ENCODE results near the gene NRG4.
A peak's percentile ranks its signal among the peaks of the same experiment; 100 is the strongest.
"Not testable (repeated sequence)": the region's sequence is repeated elsewhere in the genome, so short reads cannot be mapped to it uniquely, and the experiment has no call there.

Gene NRG4

DNA sequence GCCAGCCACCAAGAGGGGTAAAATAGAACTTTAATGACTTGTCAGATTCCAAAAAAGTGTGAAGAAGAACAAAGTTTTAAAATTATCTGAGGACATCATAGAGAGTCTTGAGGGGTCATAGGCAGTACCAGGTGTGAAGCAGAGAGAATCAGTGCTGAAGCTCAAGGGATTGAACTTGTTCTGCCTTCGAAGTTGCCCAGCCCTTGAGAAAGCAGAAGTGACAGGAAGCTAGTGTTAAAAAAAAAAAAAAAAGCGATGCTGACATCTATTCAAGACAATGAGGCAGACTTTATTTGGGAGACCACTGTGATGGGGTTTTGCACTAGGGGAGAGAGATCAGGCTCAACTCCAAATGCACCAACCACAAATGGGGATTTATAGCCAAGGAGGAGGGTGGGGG lies 86.8 kb downstream of the NRG4 start:
- DNase-seq: peak; percentile 16

DNA sequence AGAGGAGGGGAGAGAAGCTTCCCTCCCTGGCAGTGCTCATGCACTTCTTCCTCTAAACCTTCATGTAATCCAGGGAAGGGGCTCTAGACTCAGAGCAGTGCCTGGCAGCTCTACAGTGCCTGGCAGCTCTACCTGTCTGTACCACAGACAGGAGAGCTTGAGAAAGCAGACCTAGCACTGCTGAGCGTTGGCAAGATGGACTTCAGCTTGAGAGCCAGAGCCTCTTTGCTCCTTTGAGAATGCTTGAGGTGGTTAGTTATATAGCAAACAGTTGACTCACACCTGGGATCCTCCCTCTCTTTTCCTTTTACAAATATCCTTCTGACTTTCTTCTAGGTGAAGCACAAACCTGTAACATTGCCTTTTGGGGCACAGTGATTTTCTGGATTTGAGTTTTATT lies 87.6 kb downstream of the NRG4 start:
- DNase-seq: no peak

DNA sequence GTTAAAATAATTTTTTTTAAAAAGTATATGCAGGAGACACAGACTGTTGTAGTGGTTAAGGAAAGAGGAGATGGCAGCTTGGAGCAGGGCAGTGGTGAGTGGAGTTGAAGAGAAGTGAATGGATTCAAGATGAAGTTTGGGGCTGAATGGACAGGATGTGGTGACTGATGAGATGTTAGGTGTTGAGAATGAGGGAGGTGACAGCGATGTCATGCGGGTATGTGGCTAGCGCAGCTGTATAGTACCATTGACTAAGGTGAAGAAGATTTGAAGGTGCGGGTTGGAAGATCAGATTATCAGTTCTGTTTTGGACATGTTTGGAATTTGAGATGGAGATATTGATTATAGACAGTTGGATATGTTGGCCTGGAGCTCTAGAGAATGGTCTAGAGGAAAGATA lies 88.5 kb downstream of the NRG4 start:
- DNase-seq: no peak

DNA sequence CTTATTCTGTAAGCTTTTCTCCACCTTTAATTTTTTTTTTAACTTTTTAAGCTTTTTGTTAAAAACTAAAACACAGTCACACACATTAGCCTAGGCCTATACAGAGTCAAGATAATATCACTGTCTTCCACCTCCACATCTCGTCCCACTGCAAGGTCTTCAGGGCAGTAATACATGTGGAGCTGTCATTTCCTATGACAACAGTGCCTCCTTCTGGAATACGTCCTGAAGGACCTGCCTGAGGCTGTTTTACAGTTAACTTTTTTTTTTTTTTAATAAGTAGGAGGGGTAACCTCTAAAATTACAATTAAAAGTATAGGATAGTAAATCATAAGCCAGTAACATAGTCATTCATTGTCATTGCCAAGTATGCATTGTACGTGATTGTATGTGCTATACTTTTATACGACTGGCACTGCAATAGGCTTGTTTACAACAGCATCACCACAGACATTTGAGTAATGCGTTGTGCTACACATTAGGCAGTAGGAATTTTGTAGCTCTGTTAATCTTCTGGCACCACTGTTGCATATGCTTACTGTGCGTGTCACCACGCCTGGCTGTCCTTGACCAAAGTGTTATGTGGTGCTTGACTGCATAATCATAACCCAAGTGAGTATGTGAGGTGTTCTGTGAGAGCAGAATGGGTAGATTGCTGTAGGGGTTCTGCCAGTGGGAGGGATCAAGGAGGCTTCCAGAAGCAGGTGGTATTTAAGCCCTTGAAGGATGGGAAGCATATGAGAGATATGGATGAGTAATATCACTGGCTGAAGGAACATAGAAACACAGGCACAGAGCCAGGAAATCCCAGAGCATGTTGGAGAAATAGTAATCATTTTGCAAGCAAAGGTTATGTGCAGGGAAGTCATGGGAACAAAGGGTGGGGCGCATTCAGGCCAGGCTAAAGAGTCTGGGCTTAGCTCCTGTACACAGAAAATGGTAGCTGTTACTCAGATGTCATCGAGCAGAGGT lies 90.2 kb downstream of the NRG4 start:
- peak; percentile 30 for DNase-seq

DNA sequence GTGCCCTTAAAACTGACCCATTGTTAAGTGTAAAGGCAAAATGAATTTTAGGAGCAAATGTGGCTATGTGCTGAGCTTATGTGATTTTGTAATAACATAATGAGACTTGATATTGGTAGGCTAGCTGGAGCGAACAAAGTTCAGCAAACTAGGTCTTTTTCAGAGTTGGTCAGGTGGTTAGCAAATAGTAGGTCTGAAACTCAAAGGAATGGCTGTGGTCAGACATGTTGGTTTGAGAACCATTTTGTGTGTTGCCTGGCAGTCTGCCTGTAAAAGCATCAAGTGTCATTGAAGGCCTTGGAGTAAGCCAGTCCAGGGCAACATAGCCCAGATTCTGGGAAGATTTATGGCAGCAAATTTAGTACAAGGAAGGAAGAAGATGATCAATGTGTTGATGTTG lies 92.1 kb downstream of the NRG4 start:
- DNase-seq: no peak

DNA sequence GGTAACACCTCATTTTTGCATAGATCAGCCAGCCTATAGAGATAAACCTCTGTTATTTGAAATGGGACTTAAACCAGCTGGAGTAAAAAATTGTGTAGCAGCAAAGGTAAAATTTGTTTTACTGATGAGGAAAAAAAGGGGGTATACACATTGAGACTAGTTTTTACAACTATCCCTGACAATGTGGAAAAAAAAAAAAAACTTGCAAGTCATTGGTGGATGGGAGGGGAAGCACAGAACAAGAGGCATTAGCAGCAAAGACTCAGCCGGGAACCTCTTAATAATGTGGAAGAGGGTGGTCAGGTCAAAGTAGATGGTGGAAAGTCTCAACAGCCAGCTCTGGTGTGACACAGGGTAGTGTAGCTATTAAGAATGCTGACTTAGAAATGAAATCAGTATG lies 94.1 kb downstream of the NRG4 start:
- DNase-seq: no peak

DNA sequence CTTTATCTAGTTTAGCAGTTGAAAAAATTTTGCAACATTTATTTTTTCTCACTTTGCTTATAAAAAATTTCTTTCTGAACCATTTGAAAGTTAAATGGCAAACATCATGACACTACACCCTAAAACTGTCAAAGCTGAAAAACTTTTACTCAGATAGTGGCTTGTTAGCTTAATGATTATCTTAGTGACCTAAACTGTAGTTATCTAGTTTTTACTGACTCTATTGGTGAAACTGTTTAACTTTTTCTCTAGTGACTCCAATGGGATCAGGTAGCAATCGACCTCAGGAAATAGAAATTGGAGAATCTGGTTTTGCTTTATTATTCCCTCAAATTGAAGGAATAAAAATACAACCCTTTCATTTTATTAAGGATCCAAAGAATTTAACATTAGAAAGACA lies 95.2 kb downstream of the NRG4 start:
- no peak for DNase-seq

DNA sequence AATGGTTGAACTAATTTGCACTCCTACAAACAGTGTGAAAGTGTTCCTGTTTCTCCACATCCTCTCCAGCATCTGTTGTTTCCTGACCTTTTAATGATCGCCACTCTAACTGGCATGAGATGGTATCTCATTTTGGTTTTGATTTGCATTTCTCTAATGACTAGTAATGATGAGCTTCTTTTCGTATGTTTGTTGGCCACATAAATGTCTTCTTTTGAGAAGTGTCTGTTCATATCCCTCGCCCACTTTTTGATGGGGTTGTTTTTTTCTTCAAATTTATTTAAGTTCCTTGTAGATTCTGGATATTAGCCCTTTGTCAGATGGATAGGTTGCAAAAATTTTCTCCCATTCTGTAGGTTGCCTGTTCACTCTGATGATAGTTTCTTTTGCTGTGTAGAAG lies 101.9 kb downstream of the NRG4 start:
- DNase-seq: not testable (repeated sequence)

DNA sequence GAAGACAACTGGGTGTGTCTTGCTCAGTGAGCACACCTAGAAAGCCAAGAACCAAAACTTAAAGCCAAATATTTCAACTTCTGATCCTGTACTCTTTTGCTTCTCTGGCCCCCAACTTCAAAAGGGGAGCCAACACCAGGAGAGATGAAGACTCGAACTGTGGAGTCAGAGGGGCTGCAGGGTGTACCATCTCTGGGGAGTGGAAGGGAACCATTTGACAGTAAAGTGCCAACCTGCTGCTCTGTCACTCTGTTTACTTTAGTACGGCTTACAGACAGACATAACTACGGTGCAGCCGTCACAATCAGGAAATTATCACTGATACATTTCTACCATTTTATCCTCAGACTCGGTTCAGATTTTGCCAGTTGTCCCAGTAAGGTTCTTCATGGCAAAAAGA lies 107.0 kb downstream of the NRG4 start:
- DNase-seq: no peak

DNA sequence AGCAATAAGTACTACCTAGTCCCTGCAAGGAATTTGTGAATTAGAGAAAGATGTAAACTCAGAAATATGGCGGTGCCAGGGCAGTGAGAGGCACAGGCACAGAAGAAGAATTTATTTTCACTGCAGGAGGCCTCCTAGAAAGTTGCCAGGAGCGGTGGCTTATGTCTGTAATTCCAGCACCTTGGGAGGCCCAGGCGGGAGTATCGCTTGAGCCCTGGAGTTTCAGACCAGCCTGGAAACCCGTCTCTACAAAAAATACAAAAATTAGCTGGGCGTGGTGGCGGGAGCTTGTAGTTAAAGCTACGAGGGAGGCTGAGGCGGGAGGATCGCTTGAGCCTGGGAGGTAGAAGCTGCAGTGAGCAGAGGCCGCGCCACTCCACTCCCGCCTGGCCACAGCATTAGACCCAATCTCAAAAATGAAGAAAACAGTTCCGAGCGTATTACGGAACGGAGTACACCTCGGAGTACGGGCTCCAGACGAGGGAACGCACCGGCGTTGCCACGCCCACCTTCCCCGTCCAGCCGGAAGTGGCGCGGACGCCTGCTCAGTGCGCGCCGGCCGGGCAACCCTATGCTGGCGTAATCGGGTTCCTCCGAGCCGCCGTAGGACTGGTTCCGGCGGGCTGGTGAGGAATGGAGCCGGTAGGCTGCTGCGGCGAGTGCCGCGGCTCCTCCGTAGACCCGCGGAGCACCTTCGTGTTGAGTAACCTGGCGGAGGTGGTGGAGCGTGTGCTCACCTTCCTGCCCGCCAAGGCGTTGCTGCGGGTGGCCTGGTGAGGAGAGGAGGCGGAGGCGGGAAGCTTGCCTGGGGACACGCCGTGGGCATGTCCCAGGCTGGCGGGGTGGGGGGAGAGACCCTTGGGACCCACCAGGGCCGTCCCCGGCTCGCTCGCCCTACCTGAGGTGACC lies 108.6 kb downstream of the NRG4 start, which contains the start of gene FBXO22:
FBXO22 (plus strand) TSS at position 548 of the 909 bp plus-strand sequence; CDS start at position 634, 86 bp downstream.
- peak; percentile 87 for DNase-seq

DNA sequence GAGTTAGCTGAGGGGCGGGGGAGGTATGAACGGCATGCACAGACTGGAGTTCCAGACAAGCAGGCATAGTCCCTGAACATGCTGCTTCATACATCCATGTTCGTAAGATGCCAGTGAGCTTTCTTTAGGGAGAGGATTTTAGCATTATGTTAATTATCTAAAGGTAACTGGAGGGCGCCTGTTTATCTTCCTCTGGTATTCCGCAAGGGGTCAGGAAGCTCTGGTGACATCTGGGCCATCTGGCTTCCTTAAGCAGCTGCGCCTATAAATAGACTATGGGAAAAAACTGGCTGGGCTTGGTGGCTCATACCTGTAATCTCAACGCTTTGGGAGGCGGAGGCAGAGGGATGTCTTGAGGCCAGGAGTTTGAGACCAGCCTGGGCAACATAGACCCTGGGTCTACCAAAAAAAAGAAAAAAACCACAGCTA lies 110.1 kb downstream of the NRG4 start:
- no peak for DNase-seq

DNA sequence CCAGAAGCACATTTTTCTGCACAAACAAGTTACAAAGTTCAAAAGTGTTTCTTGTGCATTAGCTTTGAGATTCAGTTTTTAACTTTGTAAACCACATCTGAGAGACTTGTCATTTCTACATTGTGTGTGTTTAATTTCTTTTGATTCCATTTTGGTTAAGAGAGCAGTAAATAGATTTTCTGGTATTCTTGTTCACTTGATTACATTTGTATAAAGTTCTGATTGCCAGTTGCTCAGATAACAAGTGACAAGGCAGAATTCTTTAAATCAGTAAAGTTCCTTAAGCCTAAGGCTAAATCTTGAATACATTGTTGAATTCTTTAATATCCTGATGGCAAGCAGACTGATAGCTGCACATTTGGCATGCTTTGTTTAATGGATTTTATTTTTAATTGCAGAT lies 111.6 kb downstream of the NRG4 start:
- no peak for DNase-seq

DNA sequence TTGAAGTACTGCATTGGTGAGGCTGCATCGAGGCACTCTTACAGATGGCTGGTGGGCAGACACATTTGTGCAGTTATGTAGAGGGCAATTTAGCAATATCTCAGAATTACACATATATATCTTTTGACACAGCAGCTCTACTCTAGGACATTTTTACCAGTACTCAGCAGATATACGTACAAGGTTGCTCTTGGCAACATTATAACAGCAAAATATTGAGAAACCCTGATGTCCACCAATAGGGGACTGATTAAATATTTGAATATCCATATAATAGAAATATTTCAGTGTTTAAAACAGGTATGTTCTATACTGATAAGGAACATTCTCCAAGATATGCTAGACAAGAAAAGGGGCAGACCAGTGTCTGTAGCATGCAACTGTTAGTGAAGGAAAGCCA lies 116.5 kb downstream of the NRG4 start:
- no peak for DNase-seq

DNA sequence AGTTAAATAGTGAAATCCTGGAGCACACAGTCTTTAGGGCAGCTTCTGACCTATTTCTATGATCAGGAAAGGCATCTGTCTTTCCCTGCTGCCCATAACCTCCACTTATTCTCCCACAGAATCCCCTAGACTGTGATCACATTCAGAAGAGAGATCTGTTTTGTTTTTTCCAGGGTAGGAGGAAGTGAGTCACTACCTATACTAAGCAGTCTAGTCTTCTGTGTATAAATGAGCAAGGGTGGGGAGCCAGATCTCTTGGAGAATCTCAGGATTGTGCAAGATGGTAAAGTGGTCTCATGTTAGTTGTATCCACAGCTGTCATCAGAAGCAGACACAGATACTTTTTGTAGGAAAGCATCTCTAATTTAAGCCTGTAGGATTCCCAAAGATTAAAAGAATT lies 120.3 kb downstream of the NRG4 start:
- DNase-seq: peak; percentile 82
